Fibroblast of lung (primary cell): ENCODE results near the gene CENPL. TPM values are rescaled to one million over a fixed set of nuclear protein-coding genes. Genes with fewer than 3 reads are reported as not detected.

Experiments
- DNase-seq, 2 donors: peaks; one replicate each; pipeline versions ENCODE4 v3.0.0 to v3.0.0-alpha.2; 2010; ENCODE audit warnings: low read depth in 2 of 2
- H2AFZ ChIP-seq: 2 replicates; pipeline ENCODE4 v1.5.1; 2012; ENCODE audit warnings: low read length, control low read depth, inconsistent platforms
- H3K27ac ChIP-seq: 2 replicates; pipeline ENCODE4 v1.5.1; 2011; ENCODE audit warnings: low read length, control low read depth; ENCODE audit not compliant: insufficient read depth
- H3K27me3 ChIP-seq: 2 replicates; pipeline ENCODE4 v1.5.1; 2011; ENCODE audit warnings: mild to moderate bottlenecking, low read length; ENCODE audit not compliant: control insufficient read depth, insufficient read depth
- H3K36me3 ChIP-seq: 2 replicates; pipeline ENCODE4 v1.5.1; 2011; ENCODE audit warnings: low read length; ENCODE audit not compliant: control insufficient read depth, insufficient read depth
- H3K4me1 ChIP-seq: 2 replicates; pipeline ENCODE4 v1.5.1; 2011; ENCODE audit warnings: low read length; ENCODE audit not compliant: control insufficient read depth, insufficient read depth; ENCODE audit errors: extremely low read depth
- H3K4me2 ChIP-seq: 2 replicates; pipeline ENCODE4 v1.5.1; 2011; ENCODE audit warnings: low read length, control low read depth; ENCODE audit not compliant: insufficient read depth; ENCODE audit errors: extremely low read depth
- H3K4me3 ChIP-seq, 4 experiments: fragments of 200-600 bp in 1 of 4; sonication (generic) in 1 of 4; replicated peaks in 1 of 4; 2 replicates each; pipeline ENCODE4 v1.5.1; 2011 to 2016; ENCODE audit warnings: low read length in 4 of 4, low read depth in 3 of 4, mild to moderate bottlenecking in 3 of 4, control low read depth in 2 of 4, inconsistent platforms in 1 of 4, mixed read lengths in 1 of 4; ENCODE audit not compliant: insufficient read depth in 1 of 4; ENCODE audit errors: control extremely low read depth in 1 of 4
- H3K79me2 ChIP-seq: 2 replicates; pipeline ENCODE4 v1.5.1; 2012; ENCODE audit warnings: mild to moderate bottlenecking, low read length, inconsistent platforms; ENCODE audit not compliant: control insufficient read depth, insufficient read depth
- H3K9ac ChIP-seq: 2 replicates; pipeline ENCODE4 v1.5.1; 2011; ENCODE audit warnings: mild to moderate bottlenecking, low read length, control low read depth; ENCODE audit not compliant: insufficient read depth
- H3K9me3 ChIP-seq: 2 replicates; pipeline ENCODE4 v1.5.1; 2012; ENCODE audit warnings: low read depth, low read length; ENCODE audit not compliant: control insufficient read depth, insufficient read depth
- H4K20me1 ChIP-seq: 2 replicates; pipeline ENCODE4 v1.5.1; 2011; ENCODE audit warnings: low read length; ENCODE audit not compliant: control insufficient read depth, insufficient read depth; ENCODE audit errors: extremely low read depth
- CTCF ChIP-seq, 2 donors: IDR thresholded peaks in 1 of 2; conservative IDR thresholded peaks in 1 of 2; 1 replicate in 1 of 2; 2 replicates in 1 of 2; pipeline ENCODE4 v1.5.1; 2011 to 2012; ENCODE audit warnings: low read length in 2 of 2, control low read depth in 1 of 2, inconsistent platforms in 1 of 2, low read depth in 1 of 2, mild to moderate bottlenecking in 1 of 2
- EZH2 ChIP-seq: IDR thresholded peaks from 2 replicates; pipeline ENCODE4 v1.5.1; 2012; ENCODE audit warnings: low read length, control low read depth, mild to moderate bottlenecking; ENCODE audit errors: missing control alignments
- polyA plus RNA-seq, 2 donors: library from polyadenylated mRNA; depleted of rRNA in 1 of 2; stranded (reverse) in 1 of 2; unstranded in 1 of 2; fragments of >200 nt; gene quantifications; 2 replicates each; pipeline ENCODE4 v1.2.1, GENCODE V29; 2011 to 2012; ENCODE audit warnings: missing spikeins in 1 of 2
- total RNA-seq: library from RNA; depleted of rRNA; stranded (reverse); fragments of >200 nt; gene quantifications from 2 replicates; pipeline ENCODE4 v1.2.1, GENCODE V29; 2014

Gene CENPL
- total and polyA plus RNA-seq, 2 donors (not counting 1 experiment from before 2014, with no cell fraction given): 9.9 to 16.0 TPM

- Histone ChIP-seq H3K27me3 (no peaks in the 10 kb centered on the region), H3K36me3 (peaks cover 3% of the 10 kb centered on the region), H3K27ac (no peak overlapping the region), H3K4me3 (no peak overlapping the region), H3K4me2 (no peak overlapping the region), H2AFZ (no peak overlapping the region), H4K20me1 (no peaks in the 10 kb centered on the region), H3K9me3 (no peaks in the 10 kb centered on the region), H3K4me1 (peaks cover 8% of the 10 kb centered on the region), H3K79me2 (no peaks in the 10 kb centered on the region), H3K9ac (no peak overlapping the region)
- TF ChIP-seq CTCF (conservative IDR thresholded peaks at IDR 0.05 in 1 of 2, IDR thresholded peaks at IDR 0.05 in 1 of 2; ENCODE audit: low read depth in 1 of 2, low read length in 2 of 2) (no peak), EZH2 (no peak)
- no peak for DNase-seq
Measured at GRCh38 chr1:173856903-173857302, 32.2 kb upstream of the CENPL start.

- no peak overlapping the region for H3K4me3 ChIP-seq
- no peak overlapping the region for H3K9ac ChIP-seq
- no peak for DNase-seq
- no peak overlapping the region for H3K27ac ChIP-seq
- H3K9me3 ChIP-seq: no peaks in the 10 kb centered on the region
- no peak overlapping the region for H3K4me2 ChIP-seq
- H4K20me1 ChIP-seq: no peaks in the 10 kb centered on the region
- TF ChIP-seq CTCF (conservative IDR thresholded peaks at IDR 0.05 in 1 of 2, IDR thresholded peaks at IDR 0.05 in 1 of 2; ENCODE audit: low read depth in 1 of 2, low read length in 2 of 2) (no peak), EZH2 (no peak)
- H3K4me1 ChIP-seq: peaks cover 8% of the 10 kb centered on the region
- no peak overlapping the region for H2AFZ ChIP-seq
- no peaks in the 10 kb centered on the region for H3K79me2 ChIP-seq
- peaks cover 4% of the 10 kb centered on the region for H3K36me3 ChIP-seq
- H3K27me3 ChIP-seq: no peaks in the 10 kb centered on the region
Measured at GRCh38 chr1:173856014-173856413, 31.3 kb upstream of the CENPL start.

GRCh38 chr1:173853074-173853473 is 28.4 kb upstream of the CENPL start:
- H3K36me3 ChIP-seq: peaks cover 4% of the 10 kb centered on the region
- TF ChIP-seq CTCF (conservative IDR thresholded peaks at IDR 0.05 in 1 of 2, IDR thresholded peaks at IDR 0.05 in 1 of 2; ENCODE audit: low read depth in 1 of 2, low read length in 2 of 2) (no peak), EZH2 (no peak)
- no peaks in the 10 kb centered on the region for H4K20me1 ChIP-seq
- H2AFZ ChIP-seq: peak overlapping the region; percentile 29
- peaks cover 8% of the 10 kb centered on the region for H3K4me1 ChIP-seq
- H3K9ac ChIP-seq: no peak overlapping the region
- peak overlapping the region; percentile 59 for H3K27ac ChIP-seq
- no peaks in the 10 kb centered on the region for H3K79me2 ChIP-seq
- DNase-seq: peak; percentile 77 to 83
- no peaks in the 10 kb centered on the region for H3K27me3 ChIP-seq
- H3K4me3 ChIP-seq: no peak overlapping the region
- no peaks in the 10 kb centered on the region for H3K9me3 ChIP-seq
- no peak overlapping the region for H3K4me2 ChIP-seq
